Loucy (cell line): Measurements from ENCODE around the gene MEAK7.

Source experiments
- H2AFZ ChIP-seq: fragments of 200-600 bp; sonication (generic); 2 replicates; pipeline ENCODE4 v1.6.0; 2016; ENCODE audit warnings: antibody characterized with exemption, mild to moderate bottlenecking, low read length, moderate library complexity
- H3F3A ChIP-seq: fragments of 200-600 bp; 2 replicates; pipeline ENCODE4 v1.6.0; 2016; ENCODE audit warnings: antibody characterized with exemption, low read depth, mild to moderate bottlenecking
- H3K27me3 ChIP-seq: fragments of 200-600 bp; sonication (generic); 2 replicates; pipeline ENCODE4 v1.6.1; 2014; ENCODE audit warnings: low read length, mild to moderate bottlenecking; ENCODE audit not compliant: insufficient read depth, poor library complexity, severe bottlenecking
- H3K36me3 ChIP-seq: fragments of 200-600 bp; sonication (generic); 2 replicates; pipeline ENCODE4 v1.6.1; 2016; ENCODE audit warnings: low read length; ENCODE audit not compliant: insufficient read depth
- H3K4me1 ChIP-seq: fragments of 200-600 bp; sonication (generic); 2 replicates; pipeline ENCODE4 v1.5.1; 2014; ENCODE audit warnings: low read length, mild to moderate bottlenecking; ENCODE audit not compliant: insufficient read depth, poor library complexity, severe bottlenecking
- H3K4me2 ChIP-seq: fragments of 200-600 bp; sonication (generic); 2 replicates; pipeline ENCODE4 v1.6.0; 2014; ENCODE audit warnings: antibody characterized with exemption, low read length, low read depth, mild to moderate bottlenecking; ENCODE audit not compliant: poor library complexity, severe bottlenecking
- H3K4me3 ChIP-seq: fragments of 200-600 bp; sonication (generic); 2 replicates; pipeline ENCODE4 v1.5.1; 2014; ENCODE audit warnings: low read length, mild to moderate bottlenecking, mixed read lengths; ENCODE audit not compliant: poor library complexity, severe bottlenecking
- H3K79me2 ChIP-seq: fragments of 200-600 bp; sonication (generic); 2 replicates; pipeline ENCODE4 v1.6.1; 2014; ENCODE audit warnings: low read length; ENCODE audit not compliant: insufficient read depth
- H3K9ac ChIP-seq: fragments of 200-600 bp; sonication (generic); 2 replicates; pipeline ENCODE4 v1.6.0; 2014; ENCODE audit warnings: mild to moderate bottlenecking, low read depth, low read length, moderate library complexity; ENCODE audit not compliant: poor library complexity, severe bottlenecking
- H3K9me2 ChIP-seq: fragments of 200-600 bp; sonication (generic); replicated peaks from 2 replicates; pipeline ENCODE4 v1.6.1; 2016; ENCODE audit warnings: low read depth, low read length, mixed read lengths
- H3K9me3 ChIP-seq: fragments of 200-600 bp; sonication (generic); 2 replicates; pipeline ENCODE4 v1.6.1; 2014; ENCODE audit warnings: mild to moderate bottlenecking, antibody characterized with exemption, low read length, low read depth; ENCODE audit not compliant: insufficient read depth
- H4K20me1 ChIP-seq: fragments of 200-600 bp; sonication (generic); 2 replicates; pipeline ENCODE4 v1.6.0; 2014; ENCODE audit warnings: antibody characterized with exemption, low read length, mild to moderate bottlenecking; ENCODE audit not compliant: insufficient read depth, poor library complexity, severe bottlenecking
- EZH2phosphoT487 ChIP-seq: fragments of 200-600 bp; IDR thresholded peaks from 2 replicates; pipeline ENCODE4 v1.6.1; 2018; ENCODE audit warnings: antibody characterized with exemption, mild to moderate bottlenecking, moderate library complexity, borderline replicate concordance
- TF ChIP-seq, protein P1 (sequence below): fragments of 200-600 bp; sonication (generic); conservative IDR thresholded peaks from 2 replicates; pipeline ENCODE4 v1.5.1; 2014; ENCODE audit warnings: mild to moderate bottlenecking, antibody characterized with exemption, low read length

MEAK7 gene

DNA sequence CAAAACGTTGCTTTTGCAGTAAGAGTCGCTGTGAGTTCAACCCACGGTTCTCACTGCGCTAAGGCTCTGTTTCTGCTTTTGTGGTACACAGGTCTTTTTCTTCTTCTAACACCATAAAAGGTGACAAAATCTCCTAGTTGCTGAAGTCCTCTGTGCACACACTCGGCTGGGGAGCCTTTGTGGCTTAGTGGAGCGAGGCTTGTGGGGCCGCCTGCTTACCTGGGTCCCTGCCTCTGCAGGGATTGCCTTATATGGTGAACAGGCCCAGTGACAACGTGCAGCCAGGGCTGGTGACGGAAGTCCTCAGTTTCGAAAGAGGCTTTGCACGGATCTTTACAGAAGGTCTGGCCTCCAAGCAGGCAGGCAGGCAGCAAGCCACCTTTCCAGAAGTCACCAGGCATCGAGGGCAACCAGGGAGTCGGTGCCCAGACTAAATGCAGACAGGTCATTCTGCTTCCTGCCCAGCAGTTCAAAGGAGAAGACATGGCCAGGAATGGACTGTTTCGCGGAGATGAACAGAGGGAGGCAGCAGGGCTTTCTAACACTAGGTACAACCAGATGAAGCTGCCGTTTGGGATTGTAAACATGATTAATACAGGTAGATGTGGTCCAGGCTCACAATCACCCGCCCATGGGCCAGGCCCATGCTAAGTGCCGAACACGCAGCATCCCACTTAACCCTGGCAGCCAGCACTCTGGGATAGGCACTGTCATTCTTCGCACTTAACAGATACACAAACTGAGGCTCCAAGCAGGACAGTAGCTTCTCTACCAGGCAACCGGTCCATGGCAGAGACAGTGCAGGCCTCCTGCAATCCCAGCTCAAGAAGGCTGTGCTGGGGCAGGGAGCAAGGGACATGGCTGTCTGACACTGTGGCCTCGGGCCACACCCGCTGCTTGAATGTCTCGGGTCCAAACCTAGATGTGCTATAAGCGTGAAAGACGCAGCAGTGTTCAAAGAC lies 10.7 kb upstream of the MEAK7 start:
- Histone ChIP-seq H3K36me3 (no peaks in the 10 kb centered on the region), H3K9ac (no peak overlapping the region), H3F3A (no peaks in the 10 kb centered on the region), H3K9me2 (no peaks in the 10 kb centered on the region), H3K9me3 (no peaks in the 10 kb centered on the region), H3K79me2 (no peaks in the 10 kb centered on the region), H4K20me1 (no peaks in the 10 kb centered on the region), H3K4me3 (no peak overlapping the region), H3K4me2 (no peak overlapping the region), H3K27me3 (no peaks in the 10 kb centered on the region), H3K4me1 (peaks cover 12% of the 10 kb centered on the region), H2AFZ (peak overlapping the region; percentile 13; the same call in 1 of the 2 replicates)
- no peak for TF ChIP-seq EZH2phosphoT487
- TF ChIP-seq, protein P1, sequence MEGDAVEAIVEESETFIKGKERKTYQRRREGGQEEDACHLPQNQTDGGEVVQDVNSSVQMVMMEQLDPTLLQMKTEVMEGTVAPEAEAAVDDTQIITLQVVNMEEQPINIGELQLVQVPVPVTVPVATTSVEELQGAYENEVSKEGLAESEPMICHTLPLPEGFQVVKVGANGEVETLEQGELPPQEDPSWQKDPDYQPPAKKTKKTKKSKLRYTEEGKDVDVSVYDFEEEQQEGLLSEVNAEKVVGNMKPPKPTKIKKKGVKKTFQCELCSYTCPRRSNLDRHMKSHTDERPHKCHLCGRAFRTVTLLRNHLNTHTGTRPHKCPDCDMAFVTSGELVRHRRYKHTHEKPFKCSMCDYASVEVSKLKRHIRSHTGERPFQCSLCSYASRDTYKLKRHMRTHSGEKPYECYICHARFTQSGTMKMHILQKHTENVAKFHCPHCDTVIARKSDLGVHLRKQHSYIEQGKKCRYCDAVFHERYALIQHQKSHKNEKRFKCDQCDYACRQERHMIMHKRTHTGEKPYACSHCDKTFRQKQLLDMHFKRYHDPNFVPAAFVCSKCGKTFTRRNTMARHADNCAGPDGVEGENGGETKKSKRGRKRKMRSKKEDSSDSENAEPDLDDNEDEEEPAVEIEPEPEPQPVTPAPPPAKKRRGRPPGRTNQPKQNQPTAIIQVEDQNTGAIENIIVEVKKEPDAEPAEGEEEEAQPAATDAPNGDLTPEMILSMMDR: no peak

DNA sequence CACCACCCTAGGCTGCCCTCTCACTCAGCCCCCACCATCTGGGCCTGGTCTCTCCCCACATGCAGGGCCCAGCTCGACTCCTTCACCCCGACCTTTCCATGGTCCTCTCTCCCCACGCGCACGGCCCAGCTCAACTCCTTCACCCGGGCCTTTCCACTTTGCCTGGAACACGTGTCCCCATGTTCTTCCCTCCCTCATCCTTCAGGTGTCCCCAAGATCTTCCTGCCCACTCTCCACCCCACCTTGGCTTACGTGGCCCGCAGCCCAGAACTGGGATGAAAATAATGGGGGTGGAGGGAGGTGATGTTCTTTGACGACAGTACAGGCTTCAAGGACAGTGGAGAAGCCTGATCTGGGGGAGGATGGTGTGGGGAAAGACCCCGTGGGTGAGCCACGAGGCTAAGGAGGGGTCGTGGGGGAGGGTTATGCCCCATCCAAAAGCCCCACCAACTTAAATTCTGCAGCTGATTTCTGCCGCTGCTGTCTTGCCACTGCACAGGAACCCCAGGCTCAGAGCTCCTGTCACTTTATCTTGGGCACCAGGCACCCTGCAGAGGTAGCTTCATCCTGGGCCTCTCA lies 9.9 kb upstream of the MEAK7 start:
- no peak overlapping the region for H3K4me2 ChIP-seq
- H3K4me3 ChIP-seq: no peak overlapping the region
- H4K20me1 ChIP-seq: no peaks in the 10 kb centered on the region
- H3K9ac ChIP-seq: no peak overlapping the region
- no peak for TF ChIP-seq EZH2phosphoT487
- TF ChIP-seq, protein P1: no peak
- H2AFZ ChIP-seq: peak overlapping the region; percentile 13; the same call in 1 of the 2 replicates
- no peaks in the 10 kb centered on the region for H3K36me3 ChIP-seq
- no peaks in the 10 kb centered on the region for H3F3A ChIP-seq
- no peaks in the 10 kb centered on the region for H3K27me3 ChIP-seq
- no peaks in the 10 kb centered on the region for H3K79me2 ChIP-seq
- no peaks in the 10 kb centered on the region for H3K9me3 ChIP-seq
- H3K4me1 ChIP-seq: peaks cover 12% of the 10 kb centered on the region
- H3K9me2 ChIP-seq: no peaks in the 10 kb centered on the region

DNA sequence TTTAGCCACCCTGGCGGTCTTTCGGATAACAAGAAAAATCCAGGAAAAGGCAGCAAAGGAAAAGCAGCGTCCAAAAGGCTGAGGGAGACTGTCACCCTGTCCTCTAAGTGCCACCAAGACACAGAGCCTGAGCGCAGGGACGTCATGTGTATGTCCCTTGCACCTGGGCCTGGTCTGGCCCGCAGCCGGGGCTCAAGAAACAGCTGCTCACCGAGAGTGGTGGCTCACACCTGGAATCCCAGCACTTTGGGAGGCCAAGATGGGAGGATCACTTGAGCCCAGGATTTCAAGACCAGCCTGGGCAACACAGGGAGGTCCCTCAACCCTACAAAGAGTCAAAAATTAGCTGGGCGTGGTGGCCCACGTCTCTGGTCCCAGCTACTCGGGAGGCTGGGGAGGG lies 9.2 kb upstream of the MEAK7 start:
- H3K4me3 ChIP-seq: no peak overlapping the region
- TF ChIP-seq, protein P1: no peak
- no peak for TF ChIP-seq EZH2phosphoT487
- no peaks in the 10 kb centered on the region for H3F3A ChIP-seq
- no peaks in the 10 kb centered on the region for H3K9me3 ChIP-seq
- H3K4me1 ChIP-seq: peaks cover 12% of the 10 kb centered on the region
- H2AFZ ChIP-seq: no peak overlapping the region; the same call in 1 of the 2 replicates
- no peaks in the 10 kb centered on the region for H3K9me2 ChIP-seq
- H3K79me2 ChIP-seq: no peaks in the 10 kb centered on the region
- H3K27me3 ChIP-seq: no peaks in the 10 kb centered on the region
- H4K20me1 ChIP-seq: no peaks in the 10 kb centered on the region
- no peak overlapping the region for H3K9ac ChIP-seq
- H3K36me3 ChIP-seq: no peaks in the 10 kb centered on the region
- H3K4me2 ChIP-seq: no peak overlapping the region
